Measurements from ENCODE around the gene KIF21A. TPM values are rescaled to one million over a fixed set of nuclear protein-coding genes. Genes with fewer than 3 reads are reported as not detected.

KIF21A gene
- total RNA-seq, 2 experiments from 2014 or later = 22.2 to 24.3 TPM

DNA sequence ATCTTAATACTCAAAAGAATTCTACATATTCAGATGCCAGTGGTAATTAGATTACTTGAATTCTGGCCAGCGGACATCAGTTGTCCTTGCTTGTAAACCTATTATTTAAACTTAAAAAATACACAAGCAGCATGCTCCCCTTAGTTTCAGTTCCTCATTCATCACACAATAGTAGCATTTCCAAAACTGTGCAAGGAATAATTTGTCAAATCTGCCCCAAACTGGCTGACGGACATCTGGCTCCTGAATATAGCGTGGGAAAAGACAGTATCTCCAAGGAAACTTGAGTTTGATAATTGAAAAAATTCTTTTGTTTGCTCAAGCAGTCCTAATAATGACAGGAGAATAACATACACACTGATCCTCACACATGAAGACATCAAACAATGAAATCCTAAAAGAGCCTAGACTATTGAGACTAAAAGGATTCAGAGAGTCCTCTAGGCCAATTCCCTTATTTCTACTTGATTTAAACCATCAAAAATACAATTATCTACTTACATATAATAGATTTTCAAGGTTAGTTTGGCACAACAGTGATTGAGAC is 90.4 kb downstream of the KIF21A start:
- DNase-seq = no peak
- Mint-ChIP-seq H3K27me3 (no peaks in the 10 kb centered on the region), H3K4me1 (no peaks in the 10 kb centered on the region), H3K4me3 (no peak overlapping the region), H3K27ac (no peak overlapping the region), H3K9me3 (no peaks in the 10 kb centered on the region), H3K36me3 (peaks cover 34% of the 10 kb centered on the region)

DNA sequence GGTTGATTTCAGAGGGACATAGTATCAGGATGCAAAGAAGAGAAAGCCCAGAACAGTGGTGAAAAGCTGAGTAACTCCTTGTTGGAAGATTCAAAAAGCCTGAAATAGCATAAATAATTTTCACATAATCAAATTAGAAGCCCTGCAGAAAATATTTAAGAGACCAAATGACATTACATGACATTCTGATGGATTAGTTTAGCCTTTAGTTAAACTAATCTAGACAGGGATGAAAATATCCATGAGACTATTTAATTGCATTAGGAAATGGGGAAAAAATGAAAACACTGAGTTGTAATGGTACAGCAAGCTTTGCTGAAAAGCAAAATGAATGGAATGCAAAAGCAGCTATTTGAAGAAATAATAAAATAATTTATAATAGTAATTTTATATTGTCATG is 91.8 kb downstream of the KIF21A start:
- H3K4me1 Mint-ChIP-seq = no peaks in the 10 kb centered on the region
- H3K27ac Mint-ChIP-seq = no peak overlapping the region
- no peak overlapping the region for H3K4me3 Mint-ChIP-seq
- H3K36me3 Mint-ChIP-seq = peaks cover 29% of the 10 kb centered on the region
- no peaks in the 10 kb centered on the region for H3K27me3 Mint-ChIP-seq
- H3K9me3 Mint-ChIP-seq = no peaks in the 10 kb centered on the region
- DNase-seq = no peak

DNA sequence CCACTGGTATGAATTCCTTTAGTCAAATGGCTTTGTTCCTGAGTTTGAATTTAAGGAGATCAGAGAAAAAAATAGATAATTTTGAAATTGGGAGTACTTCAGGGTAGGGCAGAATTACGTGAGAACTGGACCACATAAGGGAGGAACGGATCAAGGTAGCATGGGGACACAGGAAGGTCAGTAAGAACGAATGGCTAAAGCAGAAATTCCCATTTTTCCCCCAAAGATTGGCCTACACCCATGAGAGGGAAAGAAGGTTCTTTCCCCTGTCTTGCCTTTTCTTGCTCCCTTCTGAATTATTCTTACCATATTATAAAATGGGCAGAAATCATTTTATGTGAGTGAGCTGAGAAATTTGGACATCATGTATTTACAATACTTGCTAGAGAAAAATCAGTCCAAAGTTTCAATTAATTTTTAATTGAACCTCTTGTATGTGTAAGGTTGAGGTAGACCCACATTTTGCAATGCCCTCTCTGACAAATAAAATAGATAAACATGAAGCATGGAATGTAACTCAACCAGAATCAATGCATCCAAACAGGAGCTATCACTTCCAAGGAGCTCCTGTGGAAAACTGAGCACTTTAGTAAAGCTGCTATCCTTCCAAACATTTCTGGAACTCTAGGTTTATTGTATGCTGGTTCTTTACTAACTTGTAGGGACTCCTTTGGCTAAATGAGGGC is 93.8 kb downstream of the KIF21A start:
- no peaks in the 10 kb centered on the region for H3K27me3 Mint-ChIP-seq
- no peak overlapping the region for H3K27ac Mint-ChIP-seq
- no peak for DNase-seq
- H3K4me1 Mint-ChIP-seq = no peaks in the 10 kb centered on the region
- H3K9me3 Mint-ChIP-seq = no peaks in the 10 kb centered on the region
- no peak overlapping the region for H3K4me3 Mint-ChIP-seq
- peaks cover 16% of the 10 kb centered on the region for H3K36me3 Mint-ChIP-seq

DNA sequence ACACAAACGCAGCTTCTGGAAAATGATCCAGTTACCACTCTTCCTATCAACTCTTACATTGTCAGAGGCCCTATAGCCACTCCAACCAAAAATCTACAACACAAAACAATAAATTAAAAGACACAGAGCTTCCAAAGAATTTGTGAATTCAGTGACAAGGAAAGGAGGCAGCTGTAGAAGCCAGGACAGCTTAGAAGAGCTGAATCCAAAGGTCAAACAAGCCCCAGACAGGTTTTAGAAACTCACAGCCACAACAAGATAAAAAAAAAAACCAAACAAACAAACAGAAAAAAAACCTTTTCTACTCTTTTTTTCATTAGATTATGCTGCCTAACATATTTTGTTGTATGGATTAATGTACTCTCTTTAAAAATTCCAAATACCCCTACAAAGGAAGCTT is 94.4 kb downstream of the KIF21A start:
- no peak overlapping the region for H3K4me3 Mint-ChIP-seq
- DNase-seq = no peak
- peaks cover 14% of the 10 kb centered on the region for H3K36me3 Mint-ChIP-seq
- no peaks in the 10 kb centered on the region for H3K9me3 Mint-ChIP-seq
- H3K4me1 Mint-ChIP-seq = no peaks in the 10 kb centered on the region
- H3K27me3 Mint-ChIP-seq = no peaks in the 10 kb centered on the region
- no peak overlapping the region for H3K27ac Mint-ChIP-seq

DNA sequence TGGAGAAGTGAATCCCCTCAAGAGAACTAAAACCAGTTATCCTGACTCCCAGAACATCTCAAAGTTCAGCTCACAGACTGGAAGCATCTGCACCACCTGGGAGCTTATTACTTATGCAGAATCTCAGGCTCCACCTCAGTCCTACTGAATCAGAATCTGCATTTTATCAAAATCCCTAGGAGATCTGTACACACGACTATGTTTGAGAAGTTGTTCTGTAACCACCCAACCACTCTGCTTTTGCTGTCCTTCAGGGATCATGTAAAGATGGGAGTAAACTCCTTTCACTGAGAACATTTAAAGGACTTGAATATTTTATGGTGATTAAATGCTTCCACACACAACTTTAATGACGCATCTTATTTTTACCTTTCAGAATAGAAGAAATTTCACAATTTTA is 98.0 kb downstream of the KIF21A start:
- Mint-ChIP-seq H3K9me3 (no peaks in the 10 kb centered on the region), H3K4me3 (no peak overlapping the region), H3K27me3 (no peaks in the 10 kb centered on the region), H3K36me3 (peaks cover 10% of the 10 kb centered on the region), H3K27ac (no peak overlapping the region), H3K4me1 (peaks cover 8% of the 10 kb centered on the region)
- DNase-seq = no peak

DNA sequence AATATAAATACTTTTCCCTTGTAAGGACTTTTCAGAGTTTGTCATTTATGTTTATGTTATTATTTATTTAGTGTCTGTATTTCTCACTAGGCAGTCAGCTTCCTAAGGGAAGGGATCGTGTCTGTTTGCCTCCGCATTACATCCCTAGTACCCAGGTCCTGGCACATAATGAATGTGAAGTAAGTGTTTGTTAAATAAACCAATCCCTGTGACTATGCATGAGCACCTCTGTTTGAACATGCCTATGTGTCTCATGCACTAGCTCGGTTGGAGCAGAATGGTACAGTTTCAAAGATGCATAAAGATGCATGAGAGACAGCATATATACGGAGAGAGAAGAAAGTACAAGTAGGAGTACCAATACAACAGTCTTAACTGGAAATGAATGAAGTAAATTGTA is 99.3 kb downstream of the KIF21A start:
- no peaks in the 10 kb centered on the region for H3K9me3 Mint-ChIP-seq
- DNase-seq = no peak
- peaks cover 11% of the 10 kb centered on the region for H3K36me3 Mint-ChIP-seq
- H3K4me1 Mint-ChIP-seq = peaks cover 8% of the 10 kb centered on the region
- H3K27ac Mint-ChIP-seq = no peak overlapping the region
- no peak overlapping the region for H3K4me3 Mint-ChIP-seq
- no peaks in the 10 kb centered on the region for H3K27me3 Mint-ChIP-seq

DNA sequence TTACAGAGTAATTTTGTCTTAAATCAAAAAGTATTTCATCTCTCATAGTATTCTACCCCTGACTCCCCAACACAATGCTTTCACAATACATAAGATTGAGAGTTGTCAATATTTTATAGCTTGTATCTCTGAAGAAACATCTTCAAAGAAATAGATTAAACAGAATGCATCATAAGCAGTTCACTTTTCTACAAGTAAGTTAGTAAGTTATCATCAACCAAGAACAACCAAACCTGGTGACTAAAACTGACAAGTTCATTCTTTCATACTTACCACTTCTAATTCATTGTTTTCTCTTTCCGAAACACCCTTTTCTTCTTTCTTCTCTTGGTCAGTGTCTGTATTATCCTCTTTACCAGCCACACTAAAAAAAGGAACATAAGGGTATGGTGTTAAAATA is 101.2 kb downstream of the KIF21A start:
- Mint-ChIP-seq H3K9me3 (no peaks in the 10 kb centered on the region), H3K4me3 (no peak overlapping the region), H3K27me3 (no peaks in the 10 kb centered on the region), H3K4me1 (peaks cover 8% of the 10 kb centered on the region), H3K36me3 (peaks cover 9% of the 10 kb centered on the region), H3K27ac (peak overlapping the region; percentile 16)
- no peak for DNase-seq

DNA sequence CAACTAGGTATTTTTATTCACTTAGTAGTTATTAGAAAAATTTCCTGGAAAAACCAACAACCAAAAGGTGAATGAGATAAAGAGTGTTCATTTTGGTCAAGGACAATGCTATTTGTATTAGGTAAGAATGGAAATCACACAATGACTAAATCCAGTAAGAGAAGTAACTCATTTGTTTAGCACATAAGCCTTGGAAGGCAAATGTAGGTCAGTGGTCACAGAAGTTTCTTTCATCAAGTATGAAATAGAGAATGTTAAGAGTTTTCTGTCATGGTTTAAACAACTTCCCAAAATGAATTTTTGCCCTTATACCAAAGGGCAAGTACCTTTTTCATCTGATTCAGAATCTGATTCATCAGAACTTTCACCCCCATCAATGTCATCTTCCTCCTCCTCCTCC is 101.7 kb downstream of the KIF21A start:
- Mint-ChIP-seq H3K36me3 (peaks cover 9% of the 10 kb centered on the region), H3K4me3 (no peak overlapping the region), H3K4me1 (peaks cover 8% of the 10 kb centered on the region), H3K9me3 (no peaks in the 10 kb centered on the region), H3K27ac (peak overlapping the region; percentile 16), H3K27me3 (no peaks in the 10 kb centered on the region)
- no peak for DNase-seq

DNA sequence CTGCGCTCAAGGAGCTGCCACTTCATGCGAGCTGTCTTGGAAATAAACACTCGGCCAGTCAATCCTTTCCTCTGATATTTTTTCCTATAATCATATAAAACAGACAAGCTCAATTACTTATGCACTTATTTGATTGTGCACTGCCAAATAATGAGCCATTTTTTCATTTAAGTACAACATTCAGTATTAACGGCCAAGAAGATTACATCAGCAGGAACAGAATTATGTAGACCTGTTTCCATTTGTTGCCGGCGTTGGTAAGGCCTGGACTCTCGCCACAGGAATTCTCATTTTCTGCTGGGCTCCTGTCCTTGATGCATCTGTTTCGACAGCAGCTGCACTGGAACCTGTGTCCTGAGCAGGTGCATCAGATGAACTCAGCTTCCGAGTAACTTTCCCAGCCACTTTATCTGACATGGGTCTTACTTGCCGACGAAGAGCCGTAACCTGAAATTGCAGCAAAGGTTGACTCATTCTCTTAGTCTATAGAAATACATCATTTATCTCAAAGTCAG is 110.2 kb downstream of the KIF21A start:
- Mint-ChIP-seq H3K4me3 (no peak overlapping the region), H3K27me3 (no peaks in the 10 kb centered on the region), H3K36me3 (peaks cover 28% of the 10 kb centered on the region), H3K9me3 (no peaks in the 10 kb centered on the region), H3K27ac (no peak overlapping the region), H3K4me1 (peaks cover 10% of the 10 kb centered on the region)
- DNase-seq = no peak

DNA sequence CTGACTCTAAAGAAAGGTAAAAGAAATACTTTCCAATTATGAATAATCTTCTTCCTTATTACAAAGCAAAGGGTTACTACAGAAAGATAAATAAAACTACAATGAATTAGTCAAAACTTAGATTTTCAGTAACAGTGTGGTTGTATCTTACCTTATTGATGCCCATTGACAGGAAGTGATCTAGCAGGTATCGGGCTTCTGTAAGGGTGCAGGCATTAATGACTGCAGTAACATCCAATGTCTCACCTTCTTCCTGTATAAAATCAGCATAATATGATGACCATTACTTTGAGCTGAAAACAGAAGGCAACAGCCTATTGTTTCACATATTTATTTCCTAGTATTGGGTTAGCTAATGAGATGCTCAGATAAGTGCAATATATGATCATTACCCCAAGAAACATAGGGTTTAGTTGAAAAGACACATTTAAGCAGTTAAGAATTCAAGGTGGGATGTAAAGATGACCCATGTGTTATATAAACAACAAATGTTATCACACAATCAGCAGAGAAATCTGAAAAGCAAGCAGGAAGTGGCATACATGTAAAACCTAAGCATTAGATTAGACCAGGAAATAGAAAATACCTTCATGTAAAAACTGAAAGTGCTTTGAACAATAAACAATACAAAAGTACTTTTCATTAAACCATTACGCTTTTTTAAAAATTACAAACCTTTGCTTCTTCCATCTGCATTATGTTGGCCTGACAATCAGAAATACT is 111.2 kb downstream of the KIF21A start:
- Mint-ChIP-seq H3K27me3 (no peaks in the 10 kb centered on the region), H3K36me3 (peaks cover 26% of the 10 kb centered on the region), H3K4me3 (no peak overlapping the region), H3K27ac (peak overlapping the region; percentile 55), H3K9me3 (no peaks in the 10 kb centered on the region), H3K4me1 (peaks cover 10% of the 10 kb centered on the region)
- DNase-seq = no peak

DNA sequence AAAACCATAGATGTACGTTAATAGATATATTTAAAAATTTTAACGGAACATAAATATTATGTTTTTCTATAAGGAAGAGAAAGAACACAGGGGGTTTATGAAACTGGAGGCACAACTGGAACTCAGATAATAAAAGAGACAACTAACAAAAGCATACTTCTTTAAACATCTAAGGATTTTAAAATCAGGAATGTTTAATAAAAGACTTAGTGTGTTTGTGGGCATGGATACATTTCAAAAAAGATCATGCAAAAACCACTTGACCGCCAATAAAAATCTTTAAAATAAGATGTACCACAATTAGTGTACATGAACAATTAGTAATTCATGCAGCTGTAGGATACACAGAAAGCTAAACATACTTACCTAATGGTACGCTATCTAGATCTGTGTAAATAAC is 113.0 kb downstream of the KIF21A start:
- no peaks in the 10 kb centered on the region for H3K9me3 Mint-ChIP-seq
- no peak overlapping the region for H3K4me3 Mint-ChIP-seq
- no peaks in the 10 kb centered on the region for H3K27me3 Mint-ChIP-seq
- DNase-seq = no peak
- H3K36me3 Mint-ChIP-seq = peaks cover 26% of the 10 kb centered on the region
- peaks cover 10% of the 10 kb centered on the region for H3K4me1 Mint-ChIP-seq
- H3K27ac Mint-ChIP-seq = no peak overlapping the region

DNA sequence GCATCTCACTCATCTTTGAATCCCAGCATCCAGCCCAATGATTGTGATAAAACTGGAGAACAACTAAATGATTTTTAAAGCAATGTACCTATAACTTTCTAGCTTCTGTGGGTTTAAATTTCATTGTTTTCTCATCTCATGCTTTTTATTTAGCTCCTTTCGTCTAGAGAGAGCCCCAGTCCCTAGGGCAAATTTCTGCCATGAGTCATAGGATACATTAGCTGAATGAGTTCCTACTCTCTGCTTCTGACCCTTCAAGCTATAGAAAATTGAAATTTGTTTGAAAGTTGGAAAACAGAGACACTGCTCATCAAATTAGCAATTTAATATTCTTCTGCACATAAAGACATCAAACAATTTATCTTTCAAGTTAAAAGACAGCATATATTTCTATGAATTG is 113.9 kb downstream of the KIF21A start:
- no peaks in the 10 kb centered on the region for H3K9me3 Mint-ChIP-seq
- no peak overlapping the region for H3K27ac Mint-ChIP-seq
- no peaks in the 10 kb centered on the region for H3K27me3 Mint-ChIP-seq
- peaks cover 26% of the 10 kb centered on the region for H3K36me3 Mint-ChIP-seq
- no peak for DNase-seq
- no peak overlapping the region for H3K4me3 Mint-ChIP-seq
- H3K4me1 Mint-ChIP-seq = peaks cover 10% of the 10 kb centered on the region

DNA sequence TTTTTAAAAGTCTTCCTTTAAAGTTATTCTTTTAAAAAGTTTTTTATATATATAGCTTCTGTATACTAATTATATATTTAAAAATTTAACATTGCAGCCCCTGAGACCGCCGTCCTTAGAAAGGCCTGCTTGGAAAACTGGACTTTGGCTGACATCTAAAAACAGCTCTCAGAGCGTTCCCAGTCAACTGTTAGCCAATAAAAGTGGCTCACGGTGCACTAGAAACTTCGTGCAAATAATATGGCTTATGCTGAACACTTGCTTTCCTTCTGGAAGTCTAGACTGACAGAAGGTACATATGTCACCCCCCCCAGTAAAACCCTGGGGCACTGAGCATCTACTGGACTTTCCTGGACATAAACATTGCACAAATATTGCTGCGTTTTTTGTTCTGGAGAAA is 115.0 kb downstream of the KIF21A start:
- Mint-ChIP-seq H3K27ac (no peak overlapping the region), H3K4me1 (peaks cover 10% of the 10 kb centered on the region), H3K4me3 (no peak overlapping the region), H3K36me3 (peaks cover 26% of the 10 kb centered on the region), H3K9me3 (no peaks in the 10 kb centered on the region), H3K27me3 (no peaks in the 10 kb centered on the region)
- DNase-seq = no peak

DNA sequence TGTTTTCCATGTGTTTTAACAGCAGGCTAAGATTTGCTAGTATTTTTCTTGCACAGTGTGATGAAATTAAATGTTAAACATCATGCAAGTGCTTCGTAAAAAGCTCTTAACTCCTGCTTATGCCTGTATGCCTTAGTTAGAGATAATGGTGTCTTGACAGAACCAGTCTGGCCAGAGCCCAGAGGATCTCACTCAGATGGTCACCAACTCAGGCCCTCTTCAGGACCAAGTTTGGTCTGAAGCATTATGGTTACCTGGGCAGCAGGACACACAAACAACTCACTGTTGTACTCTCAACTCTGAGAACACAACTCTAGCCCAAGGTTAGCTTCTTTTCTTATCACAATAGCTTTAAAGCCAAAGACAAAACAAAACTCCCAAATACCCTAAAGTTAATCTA is 115.4 kb downstream of the KIF21A start:
- Mint-ChIP-seq H3K4me1 (peaks cover 9% of the 10 kb centered on the region), H3K4me3 (no peak overlapping the region), H3K27ac (no peak overlapping the region), H3K9me3 (no peaks in the 10 kb centered on the region), H3K36me3 (peaks cover 22% of the 10 kb centered on the region), H3K27me3 (no peaks in the 10 kb centered on the region)
- no peak for DNase-seq

DNA sequence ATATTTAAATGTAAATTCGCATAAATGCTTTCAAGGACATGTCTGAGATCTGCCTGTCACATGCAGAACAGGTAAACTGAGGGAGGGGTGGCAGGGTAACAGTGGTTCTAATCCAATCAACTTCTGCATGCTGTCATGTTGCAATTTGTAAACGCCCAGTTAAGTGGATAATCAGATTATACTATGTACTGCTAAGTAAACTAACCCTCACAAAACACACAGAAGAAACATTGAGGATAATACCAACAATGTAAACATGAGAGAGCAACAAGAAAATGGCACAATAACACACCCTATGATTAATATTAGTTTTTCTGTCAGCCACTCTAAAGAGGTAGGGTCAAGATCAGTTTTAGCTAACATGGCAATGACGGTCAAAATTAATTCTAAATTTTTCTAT is 123.7 kb downstream of the KIF21A start:
- DNase-seq = no peak
- H3K27ac Mint-ChIP-seq = no peak overlapping the region
- no peaks in the 10 kb centered on the region for H3K27me3 Mint-ChIP-seq
- no peak overlapping the region for H3K4me3 Mint-ChIP-seq
- H3K36me3 Mint-ChIP-seq = peaks cover 4% of the 10 kb centered on the region
- H3K4me1 Mint-ChIP-seq = no peaks in the 10 kb centered on the region
- H3K9me3 Mint-ChIP-seq = no peaks in the 10 kb centered on the region

DNA sequence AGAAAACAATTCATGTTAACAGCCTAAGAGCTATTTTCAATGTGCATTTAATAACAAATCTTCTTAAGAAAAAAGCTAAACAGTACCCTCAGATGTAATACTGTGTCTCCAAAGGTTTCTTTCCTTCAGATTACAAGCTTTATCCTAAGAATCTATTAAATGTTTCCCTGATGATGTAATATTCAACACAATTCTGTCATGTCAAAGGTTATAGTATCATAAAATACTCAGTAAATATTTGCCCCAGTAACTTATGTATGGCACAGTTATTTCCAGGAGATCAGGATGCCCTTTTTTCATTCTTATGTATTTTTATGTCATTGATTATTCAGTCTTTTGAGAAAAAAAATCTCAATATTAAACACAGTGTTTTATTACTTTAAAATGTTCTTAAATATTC is 128.4 kb downstream of the KIF21A start:
- no peaks in the 10 kb centered on the region for H3K9me3 Mint-ChIP-seq
- H3K36me3 Mint-ChIP-seq = peaks cover 4% of the 10 kb centered on the region
- no peak for DNase-seq
- no peaks in the 10 kb centered on the region for H3K27me3 Mint-ChIP-seq
- no peaks in the 10 kb centered on the region for H3K4me1 Mint-ChIP-seq
- H3K4me3 Mint-ChIP-seq = no peak overlapping the region
- no peak overlapping the region for H3K27ac Mint-ChIP-seq

Data from activated naive CD8-positive, alpha-beta T cell treated with anti-CD3 and anti-CD28 coated beads for 36 hours (primary cell).